Astrocyte (in vitro differentiated cells and primary cell): ENCODE data around the gene OTOG.

Experiments used
- EZH2 ChIP-seq: IDR thresholded peaks from 2 replicates; pipeline ENCODE4 v1.6.1; 2012; ENCODE audit warnings: mild to moderate bottlenecking, low read length, inconsistent platforms; ENCODE audit not compliant: insufficient read depth
- TF ChIP-seq, protein P1 (sequence below): IDR thresholded peaks from 2 replicates; pipeline ENCODE4 v1.5.1; 2011; ENCODE audit warnings: low read depth, mild to moderate bottlenecking, inconsistent platforms, low read length, moderate library complexity; ENCODE audit not compliant: insufficient read depth

DNA sequence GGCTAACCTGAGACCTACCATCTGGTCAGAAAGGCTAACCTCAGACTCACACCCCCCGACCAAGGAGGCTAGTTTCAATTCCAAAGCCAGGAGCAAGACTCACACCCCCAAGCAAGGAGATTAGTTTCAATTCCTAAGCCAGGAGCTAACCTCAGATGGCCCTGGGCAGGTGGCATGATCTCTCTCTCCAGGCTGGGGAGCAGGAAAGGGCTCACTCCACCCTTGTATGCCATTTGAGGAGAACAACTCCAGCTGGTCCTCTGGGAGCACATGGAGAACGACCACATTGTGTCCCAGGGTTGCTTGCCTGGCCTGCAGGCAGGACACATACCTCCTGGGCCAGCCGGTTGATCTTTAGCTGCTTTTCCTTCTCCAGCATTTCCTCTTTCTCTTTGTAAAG is 35.5 kb upstream of the OTOG start:
- TF ChIP-seq, protein P1, sequence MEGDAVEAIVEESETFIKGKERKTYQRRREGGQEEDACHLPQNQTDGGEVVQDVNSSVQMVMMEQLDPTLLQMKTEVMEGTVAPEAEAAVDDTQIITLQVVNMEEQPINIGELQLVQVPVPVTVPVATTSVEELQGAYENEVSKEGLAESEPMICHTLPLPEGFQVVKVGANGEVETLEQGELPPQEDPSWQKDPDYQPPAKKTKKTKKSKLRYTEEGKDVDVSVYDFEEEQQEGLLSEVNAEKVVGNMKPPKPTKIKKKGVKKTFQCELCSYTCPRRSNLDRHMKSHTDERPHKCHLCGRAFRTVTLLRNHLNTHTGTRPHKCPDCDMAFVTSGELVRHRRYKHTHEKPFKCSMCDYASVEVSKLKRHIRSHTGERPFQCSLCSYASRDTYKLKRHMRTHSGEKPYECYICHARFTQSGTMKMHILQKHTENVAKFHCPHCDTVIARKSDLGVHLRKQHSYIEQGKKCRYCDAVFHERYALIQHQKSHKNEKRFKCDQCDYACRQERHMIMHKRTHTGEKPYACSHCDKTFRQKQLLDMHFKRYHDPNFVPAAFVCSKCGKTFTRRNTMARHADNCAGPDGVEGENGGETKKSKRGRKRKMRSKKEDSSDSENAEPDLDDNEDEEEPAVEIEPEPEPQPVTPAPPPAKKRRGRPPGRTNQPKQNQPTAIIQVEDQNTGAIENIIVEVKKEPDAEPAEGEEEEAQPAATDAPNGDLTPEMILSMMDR, result no peak
- TF ChIP-seq EZH2, result no peak
